HG03442 (cell line): ENCODE data around the gene MCCC1.
"Not testable (repeated sequence)": the region's sequence is repeated elsewhere in the genome, so short reads cannot be mapped to it uniquely, and the experiment has no call there.

Experiments
- ATAC-seq: cut with Tn5 transposase; IDR thresholded peaks from one replicate; pipeline ENCODE4 v1.9.1; 2021; ENCODE audit warnings: mild to moderate bottlenecking, moderate library complexity; ENCODE audit not compliant: unreplicated experiment

MCCC1 gene

DNA sequence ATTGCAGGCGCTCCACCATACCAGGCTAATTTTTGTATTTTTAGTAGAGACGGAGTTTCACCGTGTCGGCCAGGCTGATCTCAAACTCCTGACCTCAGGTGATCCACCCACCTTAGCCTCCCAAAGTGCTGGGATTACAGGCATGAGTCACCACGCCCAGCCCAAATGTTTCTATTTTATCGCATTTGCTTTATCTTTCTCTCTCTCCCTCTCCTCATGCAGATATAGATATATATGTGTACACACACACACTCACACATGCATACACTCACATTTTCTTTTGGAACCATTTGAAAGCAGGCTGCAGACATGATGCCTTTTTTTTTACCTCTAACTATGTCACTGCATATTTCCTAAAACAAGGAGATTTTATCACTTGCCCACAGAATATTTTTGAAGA, 7.3 kb upstream of the MCCC1 start:
- ATAC-seq, result no peak

DNA sequence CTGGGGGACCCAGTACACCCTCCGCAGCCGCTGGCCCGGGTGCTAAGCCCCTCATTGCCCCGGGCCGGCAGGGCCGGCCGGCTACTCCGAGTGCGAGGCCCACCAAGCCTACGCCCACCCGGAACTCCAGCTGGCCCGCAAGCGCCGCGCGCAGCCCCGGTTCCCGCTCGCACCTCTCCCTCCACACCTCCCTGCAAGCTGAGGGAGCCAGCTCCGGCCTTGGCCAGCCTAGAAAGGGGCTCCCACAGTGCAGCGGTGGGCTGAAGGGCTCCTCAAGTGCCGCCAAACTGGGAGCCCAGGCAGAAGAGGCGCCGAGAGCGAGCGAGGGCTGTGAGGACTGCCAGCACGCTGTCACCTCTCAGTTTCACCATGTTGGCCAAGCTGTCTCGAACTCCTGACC, 4.7 kb upstream of the MCCC1 start:
- ATAC-seq, result not testable (repeated sequence)

DNA sequence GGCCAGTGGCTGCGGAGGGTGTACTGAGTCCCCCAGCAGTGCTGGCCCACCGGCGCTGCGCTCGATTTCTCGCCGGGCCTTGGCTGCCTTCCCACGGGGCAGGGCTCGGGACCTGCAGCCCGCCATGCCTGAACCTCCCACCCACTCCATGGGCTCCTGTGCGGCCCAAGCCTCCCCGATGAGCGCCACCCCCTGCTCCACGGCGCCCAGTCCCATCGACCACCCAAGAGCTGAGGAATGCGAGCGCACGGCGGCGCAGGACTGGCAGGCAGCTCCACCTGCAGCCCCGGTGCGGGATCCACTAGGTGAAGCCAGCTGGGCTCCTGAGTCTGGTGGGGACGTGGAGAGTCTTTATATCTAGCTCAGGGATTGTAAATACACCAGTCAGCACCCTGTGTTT, 1.7 kb upstream of the MCCC1 start:
- not testable (repeated sequence) for ATAC-seq

DNA sequence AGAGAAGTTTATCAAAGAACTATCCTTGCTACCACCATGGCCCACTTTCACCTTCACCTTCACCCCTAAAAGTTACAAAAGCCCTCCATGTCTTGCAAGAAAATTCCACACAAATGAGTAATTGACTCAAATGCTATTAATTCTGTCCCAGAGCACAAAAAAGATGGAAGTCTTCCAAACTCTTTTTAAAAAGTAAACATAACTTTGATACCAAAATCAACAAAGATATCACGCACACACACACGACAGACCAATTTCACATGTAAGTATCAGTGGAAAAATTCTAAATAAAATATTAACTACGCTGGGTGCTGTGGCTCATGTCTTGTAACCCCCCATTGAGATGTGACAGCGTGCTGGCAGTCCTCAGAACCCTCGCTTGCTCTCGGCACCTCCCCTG, 1.1 kb upstream of the MCCC1 start:
- no peak for ATAC-seq

DNA sequence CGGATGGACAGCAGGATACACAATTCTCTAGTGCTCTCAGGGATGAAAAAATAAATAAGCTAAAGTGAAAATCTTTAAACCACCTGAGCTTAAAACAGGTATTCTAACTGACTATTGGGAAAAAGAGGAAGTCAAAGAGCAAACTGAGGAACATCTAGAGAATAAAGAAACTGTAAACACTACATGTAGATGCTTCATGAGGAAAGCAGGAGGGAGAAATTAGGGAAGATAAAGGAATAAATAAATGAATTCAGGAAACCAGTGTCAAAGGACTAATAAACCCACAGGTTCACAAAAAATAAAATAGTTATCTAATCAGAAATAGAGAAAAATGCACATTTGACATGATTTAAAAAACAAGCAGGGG, 525 bp upstream of the MCCC1 start:
- no peak for ATAC-seq

DNA sequence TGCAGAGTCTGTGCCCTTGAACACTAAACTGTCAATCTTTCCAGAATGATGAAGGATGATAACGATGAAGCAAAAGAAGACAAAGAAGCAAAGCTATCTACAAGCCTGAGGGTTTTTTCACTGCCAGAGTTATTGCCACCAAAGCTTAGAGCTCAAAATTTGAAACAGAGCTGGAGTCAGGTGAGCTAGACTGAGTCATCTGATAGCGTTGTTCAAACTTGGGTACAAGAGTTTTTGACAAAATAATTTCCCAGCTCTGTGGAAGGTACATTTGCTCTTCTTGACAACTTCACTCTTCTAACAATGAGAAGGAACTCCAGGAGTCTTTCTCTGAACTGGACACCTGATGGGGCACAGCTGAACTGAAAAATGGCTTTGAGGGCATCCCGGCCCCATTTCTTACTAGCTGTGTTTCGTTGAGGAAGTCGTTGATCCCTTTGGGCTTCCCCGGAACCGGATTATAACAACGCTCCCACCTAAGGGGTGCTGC, 715 bp downstream of the MCCC1 start:
- ATAC-seq, result no peak

DNA sequence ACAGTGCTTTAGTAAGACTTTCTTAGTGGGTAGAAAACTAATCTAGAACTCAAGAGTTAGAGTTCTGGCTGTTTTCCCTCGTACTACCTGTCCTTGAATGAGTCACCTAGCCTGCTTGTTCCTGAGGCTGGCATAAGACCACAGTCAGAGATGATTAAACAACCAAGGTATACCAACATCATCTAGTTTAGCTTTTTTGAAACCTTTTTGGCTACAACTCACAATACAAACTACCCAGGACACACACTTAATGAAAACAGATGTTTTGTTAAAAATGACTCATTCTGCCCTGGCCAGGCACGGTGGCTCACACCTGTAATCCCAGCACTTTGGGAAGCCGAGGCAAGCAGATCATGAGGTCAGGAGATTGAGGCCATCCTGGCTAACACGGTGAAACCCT, 4.6 kb downstream of the MCCC1 start:
- no peak for ATAC-seq

DNA sequence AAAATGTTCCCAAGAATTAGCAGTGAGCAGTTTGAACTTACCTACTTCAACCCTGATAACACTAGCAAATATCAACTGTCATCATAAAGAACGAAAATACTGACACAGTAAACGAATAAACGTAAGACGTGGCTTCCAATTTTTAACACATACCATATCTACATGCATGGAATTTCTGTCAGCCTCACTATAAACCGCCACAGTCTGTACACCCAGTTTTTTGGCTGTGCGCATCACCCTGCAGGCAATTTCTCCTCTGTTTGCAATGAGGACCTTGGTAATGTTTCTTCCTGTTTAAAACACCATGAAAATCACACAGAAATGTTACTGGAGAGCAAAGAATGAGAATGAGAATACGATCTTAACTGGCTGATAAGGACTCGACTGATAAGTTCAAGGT, 7.0 kb downstream of the MCCC1 start:
- no peak for ATAC-seq

DNA sequence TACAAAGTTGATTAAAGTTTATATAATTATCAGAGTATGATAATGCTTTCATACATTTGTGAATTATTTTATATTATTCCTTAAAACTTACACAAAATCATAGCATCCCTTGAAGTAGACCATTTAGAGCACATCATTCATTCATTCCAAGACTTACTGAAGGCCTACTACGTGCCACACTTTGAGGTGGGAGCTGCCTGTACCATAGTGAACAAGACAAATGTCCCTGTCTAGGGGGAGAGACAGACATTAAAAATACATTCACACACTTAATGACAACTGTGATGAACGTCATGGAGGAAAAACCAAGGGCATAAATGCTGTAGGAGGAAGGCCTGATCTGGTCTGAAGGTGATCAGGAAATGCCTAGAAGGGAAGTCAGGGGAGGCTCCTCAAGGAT, 12.1 kb downstream of the MCCC1 start:
- ATAC-seq, result no peak

DNA sequence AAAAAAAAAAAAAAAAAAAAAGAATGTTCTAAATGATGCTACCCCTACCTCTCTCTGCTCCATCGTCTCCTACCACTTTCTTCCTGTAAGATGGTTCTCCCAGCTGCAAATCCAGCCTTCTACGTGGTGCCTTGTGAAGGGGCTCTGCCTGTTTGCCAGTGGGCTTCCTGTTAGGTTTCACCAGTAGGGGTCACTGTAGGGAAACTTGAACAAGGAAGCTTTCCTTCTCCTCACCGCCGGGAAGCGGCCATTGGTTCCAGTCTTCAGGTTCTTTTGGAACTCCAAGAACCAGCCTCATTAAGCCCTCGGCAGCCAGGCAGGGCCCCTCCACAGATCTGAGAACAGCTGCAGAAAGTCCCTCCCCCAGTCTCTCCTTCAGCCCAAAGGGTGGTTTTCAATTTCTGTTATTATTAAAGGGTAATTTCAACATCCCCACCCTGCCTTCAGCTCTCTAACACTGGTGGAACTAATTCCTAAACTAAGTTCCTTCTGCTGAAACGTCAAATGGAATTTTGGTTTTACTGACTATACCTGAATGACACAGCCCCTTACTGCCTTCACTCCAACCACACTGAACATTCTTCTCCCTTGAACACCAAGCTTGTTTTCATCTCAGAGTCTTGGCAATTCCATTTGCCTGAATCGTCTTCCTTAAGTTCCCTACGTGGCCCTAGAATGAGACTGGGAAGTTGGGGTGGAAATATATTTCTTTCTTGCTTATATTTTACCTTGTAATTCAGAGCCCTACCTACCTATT, 13.5 kb downstream of the MCCC1 start:
- no peak for ATAC-seq

DNA sequence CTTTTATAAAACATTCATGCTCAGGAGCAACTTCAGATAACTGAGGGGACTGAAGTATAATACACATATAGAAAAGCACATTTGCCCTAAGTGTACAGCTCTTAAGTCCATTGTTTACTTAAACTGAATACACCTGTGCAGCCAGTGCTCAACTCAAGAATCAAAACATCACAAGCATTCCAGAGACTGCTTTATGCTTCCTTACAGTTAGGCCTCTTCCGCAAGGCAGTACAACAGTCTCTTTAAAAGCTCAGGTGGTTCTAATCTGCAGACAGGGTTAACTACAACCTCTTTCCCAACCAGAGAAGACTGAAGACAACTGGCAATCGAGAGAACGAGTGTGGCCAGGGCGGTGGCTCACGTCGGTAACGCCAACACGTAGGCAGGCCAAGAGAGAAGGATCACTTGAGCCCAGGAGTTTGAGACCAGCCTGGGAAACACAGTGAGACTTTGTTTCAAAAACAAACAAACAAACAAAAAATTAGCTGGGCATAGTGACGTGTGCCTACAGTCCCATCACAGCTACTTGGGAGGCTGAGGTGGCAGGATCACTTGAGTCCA, 16.9 kb downstream of the MCCC1 start:
- ATAC-seq, result no peak

DNA sequence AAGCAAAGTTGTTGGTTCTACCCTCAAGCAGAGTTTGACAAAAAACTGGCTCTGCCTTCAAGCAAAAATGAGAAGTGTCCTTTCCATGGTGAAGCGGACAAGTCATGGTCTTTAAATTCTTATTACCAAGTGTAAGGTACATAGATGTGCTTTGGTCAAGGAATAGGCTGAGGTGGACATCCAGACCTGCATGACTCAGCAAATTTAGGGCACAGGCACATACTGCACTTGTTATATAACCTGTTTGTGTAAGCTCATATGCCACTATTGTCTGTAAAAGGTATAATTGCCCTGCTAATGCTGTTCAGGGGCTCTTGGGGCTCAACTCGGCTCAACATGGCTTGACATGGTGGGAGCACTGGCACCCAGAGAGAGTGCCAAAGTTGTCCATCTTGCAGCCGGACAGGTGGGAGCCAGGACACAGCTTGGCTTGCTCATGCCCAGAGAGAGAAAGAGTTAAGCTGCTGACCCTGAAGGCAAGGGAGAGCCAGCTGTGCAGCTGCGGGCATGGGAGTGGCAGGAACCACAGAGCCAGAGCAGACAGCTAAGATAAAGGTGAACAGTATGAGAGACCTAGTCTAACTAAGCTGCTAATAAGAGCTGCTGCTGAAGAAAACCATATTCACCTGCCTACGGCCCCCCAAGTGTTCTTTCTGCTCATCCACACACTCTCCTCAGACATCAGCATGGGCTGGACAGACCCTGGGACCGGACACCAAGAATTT, 17.7 kb downstream of the MCCC1 start:
- ATAC-seq, result no peak

DNA sequence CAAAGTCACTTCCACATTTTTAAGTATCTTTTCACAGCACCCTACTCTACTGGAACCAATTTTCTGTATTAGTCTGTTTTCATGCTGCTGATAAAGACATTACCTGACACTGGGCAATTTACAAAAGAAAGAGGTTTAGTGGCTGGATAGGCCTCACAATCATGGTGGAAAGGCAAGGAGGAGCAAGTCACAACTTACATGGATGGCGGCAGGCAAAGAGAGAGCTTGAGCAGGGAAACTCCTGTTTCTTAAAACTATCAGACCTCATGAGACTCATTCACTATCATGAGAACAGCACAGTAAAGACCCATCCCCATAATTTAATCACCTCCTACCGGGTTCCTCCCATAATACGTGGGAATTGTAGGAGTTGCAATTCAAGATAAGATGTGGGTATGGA, 18.7 kb downstream of the MCCC1 start:
- ATAC-seq, result no peak

DNA sequence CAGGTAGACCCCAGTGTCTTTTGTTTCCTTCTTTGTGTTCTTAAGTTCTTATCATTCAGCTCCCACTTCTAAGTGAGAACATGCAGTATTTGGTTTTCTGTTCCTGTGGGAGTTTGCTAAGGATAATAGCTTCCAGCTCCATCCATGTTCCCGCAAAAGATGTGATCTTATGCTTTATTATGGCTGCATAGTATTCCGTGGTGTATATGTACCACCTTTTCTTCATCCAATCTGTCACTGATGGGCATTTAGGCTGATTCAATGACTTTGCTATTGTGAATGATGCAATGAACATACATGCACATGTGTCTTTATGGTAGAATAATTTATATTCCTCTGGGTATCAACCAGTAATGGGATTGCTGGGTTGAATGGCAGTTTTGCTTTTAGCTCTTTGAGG, 24.4 kb downstream of the MCCC1 start:
- ATAC-seq, result no peak

DNA sequence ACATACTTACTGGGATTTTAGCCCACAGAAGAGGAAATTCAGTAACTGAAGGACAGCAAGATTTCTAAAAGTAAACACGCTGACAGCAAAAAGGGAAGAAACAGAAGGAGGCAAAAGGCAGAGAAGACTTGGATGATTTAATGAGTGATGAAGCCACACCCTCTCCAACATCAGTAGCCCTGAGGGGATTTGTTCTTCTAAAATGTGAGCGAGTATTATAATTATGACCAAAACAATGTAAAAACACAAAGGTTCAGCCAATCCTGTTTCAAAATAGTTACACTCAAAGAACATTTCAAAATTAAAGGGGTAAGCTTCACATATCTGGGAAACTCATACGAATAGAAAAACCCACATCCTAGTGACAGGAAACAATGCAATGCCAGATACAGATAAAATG, 25.0 kb downstream of the MCCC1 start:
- ATAC-seq, result no peak

DNA sequence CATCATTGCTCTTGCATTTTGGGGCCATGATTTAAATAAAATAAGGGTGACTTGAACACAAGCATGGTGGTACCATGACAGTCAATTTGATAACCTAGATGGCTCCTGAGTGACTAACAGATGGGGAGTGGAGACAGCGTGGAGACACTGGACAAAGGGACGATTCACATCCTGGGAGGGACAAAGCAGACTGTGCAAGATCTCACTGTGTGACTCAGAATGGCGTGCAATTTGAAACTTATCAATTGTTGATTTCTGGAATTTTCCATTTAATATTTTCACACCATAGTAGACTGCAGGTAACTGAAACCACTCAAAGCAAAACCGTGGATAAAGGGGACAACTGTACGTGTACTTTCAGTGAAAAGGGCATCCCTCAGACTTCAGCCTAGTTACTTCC, 25.5 kb downstream of the MCCC1 start:
- no peak for ATAC-seq

DNA sequence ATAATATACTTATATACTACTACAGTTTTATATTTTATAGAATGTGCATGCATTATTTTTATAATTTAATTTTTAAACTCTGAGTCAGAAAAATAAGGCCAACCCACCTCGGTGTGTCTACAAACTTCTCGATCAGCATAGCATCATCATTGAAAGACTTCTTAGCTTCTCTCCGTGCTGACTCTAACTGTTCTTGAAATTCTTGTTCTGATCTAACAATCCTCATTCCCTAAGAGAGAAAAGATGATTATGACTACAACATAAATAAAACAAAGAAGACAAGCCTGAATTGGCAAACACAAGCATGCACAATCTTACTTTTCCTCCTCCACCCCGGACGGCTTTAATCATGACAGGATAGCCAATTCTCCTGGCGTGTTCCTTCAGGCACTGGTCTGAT, 28.4 kb downstream of the MCCC1 start:
- ATAC-seq, result no peak

DNA sequence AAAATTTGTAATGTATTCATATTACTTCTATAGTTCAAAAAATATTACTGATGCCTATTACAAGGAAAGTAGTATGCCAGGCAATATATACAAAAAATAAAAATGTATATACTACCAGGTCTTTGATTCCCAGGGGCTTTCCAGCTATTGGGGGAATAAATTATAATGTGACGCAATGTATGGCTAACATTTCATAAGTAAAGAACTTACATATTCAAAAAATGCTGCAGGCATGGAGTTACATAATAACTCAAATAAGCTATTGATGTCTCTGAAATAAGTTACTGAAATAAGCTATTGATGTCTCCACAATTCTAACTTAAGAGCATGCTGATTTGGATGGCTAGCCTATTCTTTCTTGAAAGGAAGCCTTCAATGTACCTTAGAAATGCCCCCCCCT, 30.2 kb downstream of the MCCC1 start:
- no peak for ATAC-seq

DNA sequence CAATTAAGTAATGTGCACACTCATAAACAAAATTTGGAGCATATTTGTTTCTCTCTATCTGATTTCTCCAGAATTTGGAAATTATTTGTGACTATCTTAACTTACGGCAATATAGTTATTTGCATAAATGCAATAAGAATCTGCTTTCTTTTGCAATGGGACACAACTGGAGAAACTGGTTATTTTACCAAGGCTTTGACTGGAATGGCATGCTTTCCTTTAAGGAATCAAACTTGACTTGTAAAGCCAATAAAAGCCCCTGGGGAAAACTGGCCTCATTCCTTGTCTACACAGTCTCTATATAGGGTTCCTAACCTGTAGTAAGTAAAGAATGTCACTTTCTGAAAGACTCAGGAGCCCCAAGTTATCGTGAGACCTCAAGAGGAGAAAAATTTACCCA, 32.4 kb downstream of the MCCC1 start:
- not testable (repeated sequence) for ATAC-seq

DNA sequence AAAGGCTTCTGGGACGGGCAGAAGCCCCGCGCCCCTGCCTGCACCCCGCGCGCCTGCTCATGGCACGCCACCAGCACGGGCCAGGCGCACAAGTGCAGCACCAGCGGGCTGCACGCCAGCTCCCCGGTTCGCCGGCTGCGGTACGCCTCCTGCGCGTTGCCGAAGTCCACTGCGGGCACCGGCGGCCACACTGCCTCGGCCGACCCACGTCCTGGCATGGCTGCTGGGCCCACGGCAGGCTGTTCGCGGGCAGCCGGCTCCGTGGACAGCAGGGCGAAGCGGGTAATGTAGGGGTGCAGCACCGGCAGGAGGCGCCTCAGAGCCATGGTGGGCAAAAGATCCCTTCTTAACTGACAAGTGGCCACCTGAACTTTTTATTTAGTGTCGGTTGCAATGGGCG, 34.8 kb downstream of the MCCC1 start:
- ATAC-seq, result no peak

DNA sequence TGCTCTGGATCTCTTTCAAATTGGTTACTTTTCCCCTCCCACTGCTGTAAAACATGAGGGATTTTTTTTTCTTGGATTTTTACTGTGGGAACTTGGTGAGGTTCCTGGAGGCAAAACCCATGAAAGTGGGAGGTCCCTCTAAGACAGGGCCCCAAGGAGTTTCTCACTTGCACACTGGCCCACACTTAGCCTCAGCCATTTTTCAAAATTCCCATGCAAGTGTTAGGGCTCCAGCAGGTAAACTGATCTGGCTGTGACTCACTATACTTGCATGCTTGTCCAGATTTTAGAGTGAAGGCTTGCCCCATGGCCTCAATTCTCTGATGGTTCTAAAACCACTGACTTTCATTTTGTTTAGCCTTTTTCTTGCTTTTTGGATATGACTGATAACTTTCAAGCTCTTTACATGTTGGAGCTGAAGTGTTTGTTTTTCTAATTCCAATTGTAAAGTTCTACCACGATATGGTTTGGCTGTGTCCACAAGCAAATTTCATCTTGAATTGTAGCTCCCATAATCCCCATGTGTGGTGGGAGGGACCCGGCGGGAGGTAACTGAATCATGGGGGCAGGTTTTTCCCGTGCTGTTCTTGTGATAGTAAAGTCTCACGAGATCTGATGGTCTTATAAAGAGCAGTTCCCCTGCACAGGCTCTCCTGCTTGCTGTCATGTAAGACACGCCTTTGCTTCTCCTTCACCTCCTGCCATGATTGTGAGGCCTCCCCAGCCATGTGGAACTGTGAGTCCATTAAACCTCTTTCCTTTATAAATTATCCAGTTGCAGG, 37.7 kb downstream of the MCCC1 start:
- no peak for ATAC-seq
